A549 (cell line): ENCODE measurements around the gene ARHGAP26.

ENCODE experiments used
- CHD4 ChIP-seq: fragments of 200-600 bp; sonication (generic); IDR thresholded peaks from 2 replicates; pipeline ENCODE4 v1.6.1; 2016; ENCODE audit warnings: antibody characterized with exemption, mild to moderate bottlenecking, borderline replicate concordance
- CTCF ChIP-seq: fragments of >200 bp; sonication (Bioruptor Twin); formaldehyde crosslinking; IDR thresholded peaks from 3 replicates; pipeline ENCODE4 v1.5.1; 2016
- JUNB ChIP-seq: fragments of >200 bp; sonication (Bioruptor Twin); formaldehyde crosslinking; IDR thresholded peaks from 2 replicates; pipeline ENCODE4 v1.6.1; 2016
- PHF8 ChIP-seq: fragments of 200-600 bp; sonication (generic); IDR thresholded peaks from 2 replicates; pipeline ENCODE4 v1.6.1; 2016; ENCODE audit warnings: low read depth, mild to moderate bottlenecking, antibody characterized with exemption, moderate library complexity, borderline replicate concordance
- SREBF2 ChIP-seq: fragments of 450-650 bp; IDR thresholded peaks from 2 replicates; pipeline ENCODE4 v1.6.1; 2014; ENCODE audit warnings: mild to moderate bottlenecking, moderate library complexity

- no peak for TF ChIP-seq CTCF
- TF ChIP-seq SREBF2: no peak
- no peak for TF ChIP-seq PHF8
- no peak for TF ChIP-seq CHD4
- no peak for TF ChIP-seq JUNB
Observed at GRCh38 chr5:143182901-143183820, 413.0 kb downstream of the ARHGAP26 start.
